Adipocyte (in vitro differentiated cells): ENCODE results near the gene GRM7.

Experiments
- DNase-seq: peaks from one replicate; pipeline ENCODE4 v3.0.0-alpha.2; 2015; ENCODE audit warnings: low read depth
- H3K27me3 ChIP-seq: replicated peaks from 2 replicates; pipeline ENCODE4 v1.7.0; 2013; ENCODE audit warnings: mild to moderate bottlenecking, low read length, moderate library complexity; ENCODE audit not compliant: control insufficient read depth, insufficient read depth
- H3K36me3 ChIP-seq: 2 replicates; pipeline ENCODE4 v1.7.0; 2013; ENCODE audit warnings: low read length, mild to moderate bottlenecking, moderate library complexity; ENCODE audit not compliant: control insufficient read depth, insufficient read depth, severe bottlenecking
- H3K4me1 ChIP-seq: 2 replicates; pipeline ENCODE4 v1.7.0; 2013; ENCODE audit warnings: mild to moderate bottlenecking, low read length, moderate library complexity; ENCODE audit not compliant: control insufficient read depth, insufficient read depth
- H3K4me3 ChIP-seq: 2 replicates; pipeline ENCODE4 v1.7.0; 2013; ENCODE audit warnings: mild to moderate bottlenecking, low read length, moderate library complexity
- H3K9ac ChIP-seq: 2 replicates; pipeline ENCODE4 v1.7.0; 2013; ENCODE audit warnings: mild to moderate bottlenecking, low read length, moderate library complexity
- H3K9me3 ChIP-seq: 2 replicates; pipeline ENCODE4 v1.7.0; 2013; ENCODE audit warnings: mild to moderate bottlenecking, low read length, moderate library complexity; ENCODE audit not compliant: control insufficient read depth

GRM7 gene

GRCh38 chr3:7203969-7204847 lies 343.3 kb downstream of the GRM7 start:
- Histone ChIP-seq H3K4me1 (no peaks in the 10 kb centered on the region), H3K36me3 (no peaks in the 10 kb centered on the region), H3K27me3 (no peaks in the 10 kb centered on the region), H3K9me3 (no peaks in the 10 kb centered on the region), H3K4me3 (no peak overlapping the region), H3K9ac (no peak overlapping the region)
- no peak for DNase-seq

DNA sequence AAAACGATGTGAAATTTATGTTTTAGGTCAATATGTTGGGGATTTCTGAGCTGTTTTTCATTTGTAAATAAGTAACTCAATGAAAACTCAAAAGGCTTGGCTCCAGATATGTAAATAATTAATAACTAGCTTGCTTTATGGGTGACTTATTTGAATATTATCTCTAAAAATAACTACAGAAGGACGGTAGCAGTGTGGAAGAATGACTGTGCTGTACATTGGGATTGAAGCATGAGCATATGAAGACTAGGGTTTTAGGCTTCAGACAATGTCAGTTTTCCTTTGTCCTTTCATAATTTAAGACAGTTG lies 343.9 kb downstream of the GRM7 start:
- Histone ChIP-seq H3K9ac (no peak overlapping the region), H3K4me3 (no peak overlapping the region), H3K36me3 (no peaks in the 10 kb centered on the region), H3K9me3 (no peaks in the 10 kb centered on the region), H3K27me3 (no peaks in the 10 kb centered on the region), H3K4me1 (no peaks in the 10 kb centered on the region)
- no peak for DNase-seq

DNA sequence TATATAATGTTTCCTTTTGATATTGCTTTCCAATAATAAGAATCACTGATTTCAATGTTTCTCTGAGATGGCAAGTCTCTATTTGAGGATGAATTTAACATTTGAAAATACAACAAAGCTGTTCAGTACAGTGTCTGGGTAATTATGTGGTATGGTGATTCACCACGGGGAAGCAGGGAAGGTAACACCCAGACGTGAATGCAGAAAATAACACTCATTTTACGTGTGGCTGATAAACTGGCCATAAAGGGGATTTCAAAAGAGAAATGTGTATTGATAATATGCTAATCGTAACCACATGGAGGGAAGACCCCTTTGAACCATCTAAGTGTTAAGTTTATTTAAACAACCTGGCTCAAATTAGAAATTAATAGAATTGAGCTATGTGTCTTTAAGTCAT lies 344.6 kb downstream of the GRM7 start:
- no peak for DNase-seq
- Histone ChIP-seq H3K4me1 (no peaks in the 10 kb centered on the region), H3K36me3 (no peaks in the 10 kb centered on the region), H3K9ac (peak overlapping the region; percentile 10), H3K9me3 (no peaks in the 10 kb centered on the region), H3K27me3 (no peaks in the 10 kb centered on the region), H3K4me3 (peak overlapping the region; percentile 75)

GRCh38 chr3:7205962-7206361 lies 345.0 kb downstream of the GRM7 start:
- peak overlapping the region; percentile 75 for H3K4me3 ChIP-seq
- DNase-seq = no peak
- H3K9me3 ChIP-seq = no peaks in the 10 kb centered on the region
- H3K27me3 ChIP-seq = no peaks in the 10 kb centered on the region
- peak overlapping the region; percentile 10 for H3K9ac ChIP-seq
- H3K36me3 ChIP-seq = no peaks in the 10 kb centered on the region
- no peaks in the 10 kb centered on the region for H3K4me1 ChIP-seq

DNA sequence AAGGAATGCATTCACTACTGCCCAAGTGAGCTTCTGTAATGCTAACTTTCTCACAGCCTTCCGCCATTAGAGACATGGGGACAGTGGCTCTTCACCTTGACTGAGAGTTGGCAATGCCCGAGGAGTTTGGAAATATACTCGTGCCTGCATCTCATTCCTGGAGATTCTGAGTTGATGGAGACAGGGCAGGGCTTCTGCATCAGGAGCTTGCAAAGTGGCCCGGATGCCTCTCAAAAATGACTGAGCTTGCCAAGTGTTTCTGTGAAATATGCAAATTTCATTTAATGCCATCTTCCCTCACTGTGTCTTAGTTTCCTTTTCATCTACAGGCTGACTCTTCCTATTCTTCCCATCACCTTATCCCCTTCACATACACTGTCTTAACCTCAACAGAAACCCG lies 346.2 kb downstream of the GRM7 start:
- H3K9me3 ChIP-seq = no peaks in the 10 kb centered on the region
- H3K36me3 ChIP-seq = no peaks in the 10 kb centered on the region
- no peak for DNase-seq
- no peaks in the 10 kb centered on the region for H3K27me3 ChIP-seq
- no peak overlapping the region for H3K9ac ChIP-seq
- no peaks in the 10 kb centered on the region for H3K4me1 ChIP-seq
- H3K4me3 ChIP-seq = no peak overlapping the region

DNA sequence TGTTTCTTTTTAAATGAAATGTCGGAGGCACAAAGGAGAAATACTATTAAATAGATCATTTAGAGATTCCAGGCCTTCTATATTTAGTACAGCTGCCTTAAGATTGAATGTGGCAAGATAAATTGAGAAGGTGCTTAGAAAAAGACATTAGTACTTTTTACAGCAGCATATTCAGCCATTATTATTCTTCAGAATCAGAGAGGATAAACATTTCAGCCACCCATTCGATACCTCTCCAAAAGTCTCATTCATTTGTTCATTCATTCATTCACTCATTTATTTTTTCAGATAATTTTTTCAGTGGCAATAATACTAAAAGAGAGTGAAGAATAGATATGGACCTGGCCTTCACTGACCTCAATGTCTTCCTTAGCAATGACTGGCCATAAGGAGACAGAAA lies 347.0 kb downstream of the GRM7 start:
- Histone ChIP-seq H3K9me3 (no peaks in the 10 kb centered on the region), H3K9ac (no peak overlapping the region), H3K4me3 (no peak overlapping the region), H3K4me1 (no peaks in the 10 kb centered on the region), H3K27me3 (no peaks in the 10 kb centered on the region), H3K36me3 (no peaks in the 10 kb centered on the region)
- no peak for DNase-seq

GRCh38 chr3:7209098-7209497 lies 348.2 kb downstream of the GRM7 start:
- Histone ChIP-seq H3K27me3 (no peaks in the 10 kb centered on the region), H3K9ac (no peak overlapping the region), H3K4me3 (no peak overlapping the region), H3K4me1 (no peaks in the 10 kb centered on the region), H3K36me3 (no peaks in the 10 kb centered on the region), H3K9me3 (no peaks in the 10 kb centered on the region)
- DNase-seq = no peak

DNA sequence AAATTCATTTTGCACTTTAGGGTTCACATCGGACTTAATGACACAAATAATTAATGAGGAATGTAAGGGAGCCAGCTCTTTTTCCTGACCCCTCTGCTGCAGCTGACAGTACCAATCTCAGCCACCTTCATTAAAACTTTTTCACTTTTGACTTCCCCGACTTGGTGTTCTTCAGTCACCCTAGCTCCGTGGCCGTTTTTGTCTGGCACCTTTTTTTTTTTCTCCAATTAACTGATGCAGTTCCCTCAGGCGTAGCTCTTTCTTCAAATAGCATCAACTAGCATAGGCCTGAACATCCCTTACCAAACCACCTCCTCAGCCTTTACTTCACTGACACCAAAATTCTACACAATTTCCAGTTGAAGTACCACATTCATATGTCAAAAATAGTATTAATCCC lies 350.8 kb downstream of the GRM7 start:
- Histone ChIP-seq H3K4me1 (no peaks in the 10 kb centered on the region), H3K9ac (no peak overlapping the region), H3K27me3 (no peaks in the 10 kb centered on the region), H3K4me3 (no peak overlapping the region), H3K36me3 (no peaks in the 10 kb centered on the region), H3K9me3 (no peaks in the 10 kb centered on the region)
- DNase-seq = no peak

DNA sequence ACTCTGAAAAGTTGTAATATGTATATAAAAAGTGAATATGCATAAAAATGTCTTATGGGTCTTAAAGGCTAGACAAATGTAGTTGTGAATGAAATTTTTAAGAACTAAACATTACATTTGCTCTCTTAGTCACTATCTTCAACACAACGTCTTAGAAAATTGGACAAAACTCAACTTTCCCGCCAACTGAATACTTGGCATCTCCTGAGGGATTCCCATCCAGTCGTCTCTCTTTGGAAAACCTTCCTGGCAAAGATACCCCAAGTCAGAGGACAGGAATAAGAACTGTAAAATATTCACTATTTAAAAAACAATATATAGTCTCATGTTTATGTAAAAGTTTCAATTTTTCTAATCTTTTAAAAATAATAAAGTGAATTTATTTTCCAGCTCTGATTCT lies 354.8 kb downstream of the GRM7 start:
- Histone ChIP-seq H3K4me1 (no peaks in the 10 kb centered on the region), H3K4me3 (no peak overlapping the region), H3K9me3 (no peaks in the 10 kb centered on the region), H3K36me3 (no peaks in the 10 kb centered on the region), H3K27me3 (no peaks in the 10 kb centered on the region), H3K9ac (no peak overlapping the region)
- DNase-seq = no peak

GRCh38 chr3:7226393-7226792 lies 365.5 kb downstream of the GRM7 start:
- no peak for DNase-seq
- Histone ChIP-seq H3K27me3 (no peaks in the 10 kb centered on the region), H3K9me3 (no peaks in the 10 kb centered on the region), H3K4me1 (no peaks in the 10 kb centered on the region), H3K4me3 (no peak overlapping the region), H3K9ac (no peak overlapping the region), H3K36me3 (no peaks in the 10 kb centered on the region)

DNA sequence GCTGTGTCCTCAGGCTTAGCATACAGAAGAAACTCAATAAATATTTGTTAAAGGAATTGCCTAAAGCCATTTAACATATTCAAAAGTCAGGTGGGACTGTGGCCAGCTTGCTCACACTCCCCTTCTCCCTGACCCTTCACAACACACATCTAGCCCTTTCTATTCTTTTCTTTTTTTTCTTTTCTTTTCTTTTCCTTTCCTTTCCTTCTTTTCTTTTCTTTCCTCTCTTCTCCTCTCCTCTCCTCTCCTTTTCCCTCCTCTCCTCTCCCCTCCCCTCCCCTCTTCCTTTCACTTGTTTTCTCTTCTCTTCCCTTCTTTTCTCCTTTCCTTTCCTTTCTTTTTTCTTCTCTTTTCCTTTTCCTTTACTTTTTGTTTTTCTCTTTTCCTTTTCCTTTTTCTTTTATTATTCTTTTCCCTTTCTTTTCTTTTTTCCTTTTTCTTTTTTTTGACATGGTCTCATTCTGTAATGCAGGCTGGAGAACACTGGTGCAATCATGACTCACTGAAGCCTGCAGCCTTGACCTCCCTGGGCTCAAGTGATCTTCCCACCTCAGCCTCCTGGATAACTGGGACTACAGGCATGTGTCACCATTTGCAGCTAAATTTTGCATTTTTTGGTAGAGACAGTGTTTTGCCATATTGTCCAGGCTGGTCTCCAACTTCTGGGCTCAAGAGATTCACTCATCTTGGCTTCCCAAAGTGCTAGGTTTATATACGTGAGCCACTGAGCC lies 377.8 kb downstream of the GRM7 start:
- Histone ChIP-seq H3K27me3 (no peaks in the 10 kb centered on the region), H3K36me3 (no peaks in the 10 kb centered on the region), H3K4me1 (no peaks in the 10 kb centered on the region), H3K4me3 (no peak overlapping the region), H3K9me3 (peaks cover 11% of the 10 kb centered on the region), H3K9ac (no peak overlapping the region)
- DNase-seq = no peak
